OCI-LY7 (cell line): ENCODE measurements around the gene NTN4. TPM values are rescaled to one million over a fixed set of nuclear protein-coding genes. Genes with fewer than 3 reads are reported as not detected.

Source experiments
- BruUV-seq: library from RNA; stranded (reverse); fragments of 400-500 nt; replicated peaks from 2 replicates; lab custom pipeline; 2021; lab: Mats Ljungman, UMichigan
- CTCF ChIA-PET: fragments of 300-600 bp; sonication (Branson Sonifier 250); formaldehyde crosslinking; loops from one replicate; lab custom pipeline; 2022; ENCODE audit warnings: antibody characterized with exemption; ENCODE audit not compliant: unreplicated experiment; lab: Charles Lee
- POLR2A ChIA-PET: fragments of 300-600 bp; sonication (Branson Sonifier 250); formaldehyde crosslinking; loops from one replicate; lab custom pipeline; 2022; ENCODE audit warnings: antibody characterized with exemption; lab: Charles Lee
- DNase-seq: peaks from one replicate; pipeline ENCODE4 v3.0.0-alpha.2; 2015; ENCODE audit warnings: low spot score
- H2AFZ ChIP-seq: fragments of 200-600 bp; sonication (generic), shearing (Covaris generic); 2 replicates; pipeline ENCODE4 v1.6.1; 2014; ENCODE audit warnings: mild to moderate bottlenecking, antibody characterized with exemption, low read length, moderate library complexity
- H3K27ac ChIP-seq: fragments of 200-600 bp; sonication (generic); 2 replicates; pipeline ENCODE4 v1.5.1; 2014; ENCODE audit warnings: mixed run types, low read depth, mild to moderate bottlenecking, moderate library complexity, low read length, inconsistent platforms; ENCODE audit not compliant: poor library complexity, severe bottlenecking
- H3K36me3 ChIP-seq: fragments of 200-600 bp; sonication (generic); 2 replicates; pipeline ENCODE4 v1.6.1; 2014; ENCODE audit warnings: mild to moderate bottlenecking, antibody characterized with exemption, low read length, moderate library complexity, mixed read lengths; ENCODE audit not compliant: insufficient read depth
- H3K4me1 ChIP-seq: fragments of 200-600 bp; sonication (generic); 2 replicates; pipeline ENCODE4 v1.5.1; 2014; ENCODE audit warnings: mild to moderate bottlenecking, low read length; ENCODE audit not compliant: insufficient read depth, poor library complexity, severe bottlenecking
- H3K4me2 ChIP-seq: fragments of 200-600 bp; sonication (generic); 2 replicates; pipeline ENCODE4 v1.6.1; 2014; ENCODE audit warnings: mild to moderate bottlenecking, low read length
- H3K4me3 ChIP-seq: fragments of 200-600 bp; sonication (generic); 2 replicates; pipeline ENCODE4 v1.5.1; 2014; ENCODE audit warnings: mild to moderate bottlenecking, low read depth, low read length; ENCODE audit not compliant: poor library complexity, severe bottlenecking
- H3K79me2 ChIP-seq: fragments of 200-600 bp; sonication (generic); 2 replicates; pipeline ENCODE4 v1.6.1; 2016; ENCODE audit warnings: low read depth, mild to moderate bottlenecking, low read length, moderate library complexity, mixed read lengths; ENCODE audit not compliant: insufficient read depth
- H3K9me2 ChIP-seq: fragments of 200-600 bp; sonication (generic); 2 replicates; pipeline ENCODE4 v1.6.1; 2016; ENCODE audit warnings: mild to moderate bottlenecking, low read length, mixed read lengths; ENCODE audit not compliant: insufficient read depth
- H3K9me3 ChIP-seq: fragments of 200-600 bp; sonication (generic); 2 replicates; pipeline ENCODE4 v1.6.1; 2014; ENCODE audit warnings: mild to moderate bottlenecking, mixed run types, low read length, mixed read lengths
- H4K20me1 ChIP-seq: fragments of 200-600 bp; sonication (generic); 2 replicates; pipeline ENCODE4 v1.6.1; 2014; ENCODE audit warnings: mild to moderate bottlenecking, antibody characterized with exemption, low read length, moderate library complexity, mixed read lengths; ENCODE audit not compliant: insufficient read depth
- EZH2phosphoT487 ChIP-seq: fragments of 200-600 bp; sonication (generic); IDR thresholded peaks from 2 replicates; pipeline ENCODE4 v1.6.1; 2018; ENCODE audit warnings: low read depth, borderline replicate concordance, mild to moderate bottlenecking, mixed run types, antibody characterized with exemption, low read length, moderate library complexity, mixed read lengths
- intact Hi-C: fragments of 100-400 bp; cut with micrococcal nuclease; formaldehyde crosslinking; loops from one replicate; pipeline ENCODE4 v1.10.0; 2022; ENCODE audit not compliant: unreplicated experiment
- total RNA-seq, 2 experiments: library from RNA; depleted of rRNA in 1 of 2; stranded (reverse); fragments of >200 nt in 1 of 2; shearing (Covaris generic) in 1 of 2; gene quantifications; 2 replicates each; pipeline ENCODE4 v1.2.3, GENCODE V29; 2014 to 2022
- TF ChIP-seq, protein P1 (sequence below): fragments of 200-600 bp; sonication (generic); conservative IDR thresholded peaks from 2 replicates; pipeline ENCODE4 v1.5.1; 2014; ENCODE audit warnings: mild to moderate bottlenecking, antibody characterized with exemption, low read length, moderate library complexity, mixed read lengths

The NTN4 gene
- total RNA-seq, 2 experiments from 2014 or later: not detected

GRCh38 chr12:95648990-95649791 lies 141.4 kb downstream of the NTN4 start:
- H3K4me2 ChIP-seq: no peak overlapping the region
- TF ChIP-seq, protein P1, sequence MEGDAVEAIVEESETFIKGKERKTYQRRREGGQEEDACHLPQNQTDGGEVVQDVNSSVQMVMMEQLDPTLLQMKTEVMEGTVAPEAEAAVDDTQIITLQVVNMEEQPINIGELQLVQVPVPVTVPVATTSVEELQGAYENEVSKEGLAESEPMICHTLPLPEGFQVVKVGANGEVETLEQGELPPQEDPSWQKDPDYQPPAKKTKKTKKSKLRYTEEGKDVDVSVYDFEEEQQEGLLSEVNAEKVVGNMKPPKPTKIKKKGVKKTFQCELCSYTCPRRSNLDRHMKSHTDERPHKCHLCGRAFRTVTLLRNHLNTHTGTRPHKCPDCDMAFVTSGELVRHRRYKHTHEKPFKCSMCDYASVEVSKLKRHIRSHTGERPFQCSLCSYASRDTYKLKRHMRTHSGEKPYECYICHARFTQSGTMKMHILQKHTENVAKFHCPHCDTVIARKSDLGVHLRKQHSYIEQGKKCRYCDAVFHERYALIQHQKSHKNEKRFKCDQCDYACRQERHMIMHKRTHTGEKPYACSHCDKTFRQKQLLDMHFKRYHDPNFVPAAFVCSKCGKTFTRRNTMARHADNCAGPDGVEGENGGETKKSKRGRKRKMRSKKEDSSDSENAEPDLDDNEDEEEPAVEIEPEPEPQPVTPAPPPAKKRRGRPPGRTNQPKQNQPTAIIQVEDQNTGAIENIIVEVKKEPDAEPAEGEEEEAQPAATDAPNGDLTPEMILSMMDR: no peak
- no peak for TF ChIP-seq EZH2phosphoT487
- H3K79me2 ChIP-seq: no peaks in the 10 kb centered on the region
- intact Hi-C loops: no loop called here
- BruUV-seq: no TSS peak
- H3K27ac ChIP-seq: no peak overlapping the region
- ChIA-PET CTCF (no interaction called here), POLR2A (no interaction called here)
- H2AFZ ChIP-seq: no peak overlapping the region
- no peaks in the 10 kb centered on the region for H3K9me2 ChIP-seq
- H3K36me3 ChIP-seq: no peaks in the 10 kb centered on the region
- H3K4me3 ChIP-seq: no peak overlapping the region
- DNase-seq: no peak
- H3K4me1 ChIP-seq: no peaks in the 10 kb centered on the region
- H4K20me1 ChIP-seq: no peaks in the 10 kb centered on the region
- no peaks in the 10 kb centered on the region for H3K9me3 ChIP-seq

DNA sequence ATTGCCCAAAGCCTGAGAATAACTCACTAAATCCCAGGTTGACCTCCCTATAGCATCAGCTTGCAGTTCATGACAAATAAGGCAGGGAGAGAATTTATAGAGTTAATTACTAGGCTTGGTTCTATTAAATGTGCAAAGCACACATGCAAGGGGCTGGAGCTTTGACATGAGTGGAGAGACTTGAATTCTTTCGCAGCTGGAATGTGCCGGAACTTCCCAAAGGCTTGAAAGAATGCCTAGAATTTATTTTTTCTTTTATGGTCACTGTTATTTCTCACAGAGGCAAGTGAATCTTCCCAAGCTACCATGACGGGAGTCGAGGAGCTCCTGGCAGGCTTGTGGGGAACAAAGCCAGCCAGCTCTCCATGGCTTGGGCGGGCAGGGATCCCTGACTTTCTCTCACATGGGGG lies 143.8 kb downstream of the NTN4 start:
- no peaks in the 10 kb centered on the region for H3K9me2 ChIP-seq
- no peak overlapping the region for H2AFZ ChIP-seq
- BruUV-seq: no TSS peak
- no peaks in the 10 kb centered on the region for H4K20me1 ChIP-seq
- no peaks in the 10 kb centered on the region for H3K36me3 ChIP-seq
- no peaks in the 10 kb centered on the region for H3K79me2 ChIP-seq
- DNase-seq: no peak
- intact Hi-C loops: no loop called here
- ChIA-PET POLR2A (interaction anchor here (0.7 to 1.1 kb wide), 2 partner anchors 13 to 56 kb away, joined by 3 to 4 read pairs; no protein-coding TSS in a partner anchor), CTCF (no interaction called here)
- no peak overlapping the region for H3K4me3 ChIP-seq
- TF ChIP-seq, protein P1: no peak
- TF ChIP-seq EZH2phosphoT487: no peak
- no peak overlapping the region for H3K27ac ChIP-seq
- no peak overlapping the region for H3K4me2 ChIP-seq
- no peaks in the 10 kb centered on the region for H3K4me1 ChIP-seq
- H3K9me3 ChIP-seq: no peaks in the 10 kb centered on the region

- Histone ChIP-seq H3K79me2 (no peaks in the 10 kb centered on the region), H3K4me3 (no peak overlapping the region), H3K27ac (no peak overlapping the region), H3K9me3 (no peaks in the 10 kb centered on the region), H3K4me2 (no peak overlapping the region), H2AFZ (no peak overlapping the region), H3K4me1 (no peaks in the 10 kb centered on the region), H3K36me3 (no peaks in the 10 kb centered on the region), H3K9me2 (no peaks in the 10 kb centered on the region), H4K20me1 (no peaks in the 10 kb centered on the region)
- ChIA-PET CTCF (no interaction called here), POLR2A (interaction anchor here (0.5 kb wide), 1 partner anchor 373 kb away, joined by 3 read pairs; no protein-coding TSS in a partner anchor)
- TF ChIP-seq, protein P1: no peak
- no peak for TF ChIP-seq EZH2phosphoT487
- no TSS peak for BruUV-seq
- DNase-seq: no peak
- intact Hi-C loops: no loop called here
Measured at GRCh38 chr12:95643256-95643655, 147.3 kb downstream of the NTN4 start.
